ENCODE results near the gene SOX3.

The SOX3 gene

GRCh38 chrX:140504371-140505324 is at the start of gene SOX3:
Gene SOX3 (minus strand): TSS chrX:140505069. CDS start chrX:140505060, 9 bp downstream.
- TF ChIP-seq ZFX (IDR thresholded peaks at IDR 0.05; ENCODE audit: borderline replicate concordance) = no peak
- no peak for TF ChIP-seq CTCF (IDR thresholded peaks at IDR 0.05)
- H3K27ac ChIP-seq = no peak within 1 kb of the TSS

- H3K27ac ChIP-seq = no peak overlapping the region
- TF ChIP-seq ZFX (IDR thresholded peaks at IDR 0.05; ENCODE audit: borderline replicate concordance) (no peak), CTCF (IDR thresholded peaks at IDR 0.05) (no peak)
These were observed 44.1 kb upstream of the SOX3 start for GRCh38 chrX:140548985-140549384.

GRCh38 chrX:140526171-140526570 is 21.3 kb upstream of the SOX3 start:
- H3K27ac ChIP-seq = no peak overlapping the region
- TF ChIP-seq ZFX (IDR thresholded peaks at IDR 0.05; ENCODE audit: borderline replicate concordance) = no peak
- TF ChIP-seq CTCF (IDR thresholded peaks at IDR 0.05) = no peak

GRCh38 chrX:140525448-140525847 is 20.6 kb upstream of the SOX3 start:
- H3K27ac ChIP-seq = no peak overlapping the region
- TF ChIP-seq ZFX (IDR thresholded peaks at IDR 0.05; ENCODE audit: borderline replicate concordance) = no peak
- no peak for TF ChIP-seq CTCF (IDR thresholded peaks at IDR 0.05)

- H3K27ac ChIP-seq = no peak overlapping the region
- TF ChIP-seq CTCF (IDR thresholded peaks at IDR 0.05) (no peak), ZFX (IDR thresholded peaks at IDR 0.05; ENCODE audit: borderline replicate concordance) (no peak)
These were observed 19.7 kb upstream of the SOX3 start for GRCh38 chrX:140524556-140524955.

- H3K27ac ChIP-seq = no peak overlapping the region
- TF ChIP-seq CTCF (IDR thresholded peaks at IDR 0.05) (no peak), ZFX (IDR thresholded peaks at IDR 0.05; ENCODE audit: borderline replicate concordance) (no peak)
These were observed 16.5 kb upstream of the SOX3 start for GRCh38 chrX:140521393-140521792.

GRCh38 chrX:140514554-140514953 is 9.7 kb upstream of the SOX3 start:
- TF ChIP-seq CTCF (IDR thresholded peaks at IDR 0.05) (no peak), ZFX (IDR thresholded peaks at IDR 0.05; ENCODE audit: borderline replicate concordance) (no peak)
- no peak overlapping the region for H3K27ac ChIP-seq
